OCI-LY3 (cell line): ENCODE measurements around the gene SGPP2.

Source experiments
- EZH2phosphoT487 ChIP-seq: fragments of 200-600 bp; shearing (Covaris generic); IDR thresholded peaks from 2 replicates; pipeline ENCODE4 v1.6.1; 2018; ENCODE audit warnings: antibody characterized with exemption, mixed run types, low read depth
- TF ChIP-seq, protein P1 (sequence below): fragments of 200-600, 300-600 bp; sonication (generic); IDR thresholded peaks from 2 replicates; pipeline ENCODE4 v1.5.1; 2014; ENCODE audit warnings: antibody characterized with exemption, low read length, low read depth

- TF ChIP-seq, protein P1, sequence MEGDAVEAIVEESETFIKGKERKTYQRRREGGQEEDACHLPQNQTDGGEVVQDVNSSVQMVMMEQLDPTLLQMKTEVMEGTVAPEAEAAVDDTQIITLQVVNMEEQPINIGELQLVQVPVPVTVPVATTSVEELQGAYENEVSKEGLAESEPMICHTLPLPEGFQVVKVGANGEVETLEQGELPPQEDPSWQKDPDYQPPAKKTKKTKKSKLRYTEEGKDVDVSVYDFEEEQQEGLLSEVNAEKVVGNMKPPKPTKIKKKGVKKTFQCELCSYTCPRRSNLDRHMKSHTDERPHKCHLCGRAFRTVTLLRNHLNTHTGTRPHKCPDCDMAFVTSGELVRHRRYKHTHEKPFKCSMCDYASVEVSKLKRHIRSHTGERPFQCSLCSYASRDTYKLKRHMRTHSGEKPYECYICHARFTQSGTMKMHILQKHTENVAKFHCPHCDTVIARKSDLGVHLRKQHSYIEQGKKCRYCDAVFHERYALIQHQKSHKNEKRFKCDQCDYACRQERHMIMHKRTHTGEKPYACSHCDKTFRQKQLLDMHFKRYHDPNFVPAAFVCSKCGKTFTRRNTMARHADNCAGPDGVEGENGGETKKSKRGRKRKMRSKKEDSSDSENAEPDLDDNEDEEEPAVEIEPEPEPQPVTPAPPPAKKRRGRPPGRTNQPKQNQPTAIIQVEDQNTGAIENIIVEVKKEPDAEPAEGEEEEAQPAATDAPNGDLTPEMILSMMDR, result no peak
- TF ChIP-seq EZH2phosphoT487, result no peak
Measured at GRCh38 chr2:222608081-222608480, 183.7 kb downstream of the SGPP2 start.
